NCI-H69 (cell line): ENCODE data around the gene CPNE9.

Experiments used
- DNase-seq: peaks from one replicate; lab custom pipeline; 2025; lab: John Stamatoyannopoulos, UW

The CPNE9 gene

GRCh38 chr3:9686703-9687102, 16.9 kb upstream of the CPNE9 start:
- no peak for DNase-seq

GRCh38 chr3:9687514-9687913, 16.1 kb upstream of the CPNE9 start:
- DNase-seq = no peak

- DNase-seq = no peak
Measured at GRCh38 chr3:9688961-9689360, 14.7 kb upstream of the CPNE9 start.

GRCh38 chr3:9689757-9690156, 13.9 kb upstream of the CPNE9 start:
- no peak for DNase-seq

GRCh38 chr3:9690451-9691450, 12.9 kb upstream of the CPNE9 start:
- DNase-seq = no peak

GRCh38 chr3:9691636-9692035, 12.0 kb upstream of the CPNE9 start:
- DNase-seq = no peak

- no peak for DNase-seq
Measured at GRCh38 chr3:9692416-9692815, 11.2 kb upstream of the CPNE9 start.

- no peak for DNase-seq
Measured at GRCh38 chr3:9695345-9695744, 8.3 kb upstream of the CPNE9 start.

GRCh38 chr3:9695746-9696145, 7.9 kb upstream of the CPNE9 start:
- DNase-seq = no peak

GRCh38 chr3:9696480-9697220, 7.0 kb upstream of the CPNE9 start:
- DNase-seq = no peak

- DNase-seq = no peak
Measured at GRCh38 chr3:9697892-9698291, 5.7 kb upstream of the CPNE9 start.

GRCh38 chr3:9698293-9698692, 5.3 kb upstream of the CPNE9 start:
- DNase-seq = no peak

- DNase-seq = no peak
Measured at GRCh38 chr3:9700536-9700935, 3.1 kb upstream of the CPNE9 start.

- no peak for DNase-seq
Measured at GRCh38 chr3:9701006-9701405, 2.6 kb upstream of the CPNE9 start.

GRCh38 chr3:9701711-9702110, 1.9 kb upstream of the CPNE9 start:
- no peak for DNase-seq

- DNase-seq = no peak
Measured at GRCh38 chr3:9703240-9703639, 393 bp upstream of the CPNE9 start.

GRCh38 chr3:9704347-9705322, 1.0 kb downstream of the CPNE9 start:
- peak; percentile 41 for DNase-seq

- DNase-seq = no peak
Measured at GRCh38 chr3:9710174-9710739, 6.6 kb downstream of the CPNE9 start.

GRCh38 chr3:9712415-9712814, 8.8 kb downstream of the CPNE9 start:
- DNase-seq = no peak

- no peak for DNase-seq
Measured at GRCh38 chr3:9713142-9713541, 9.5 kb downstream of the CPNE9 start.

- DNase-seq = no peak
Measured at GRCh38 chr3:9715136-9715535, 11.5 kb downstream of the CPNE9 start.
